HG03354 (cell line): ENCODE data around the gene SRSF6.
"Not testable (repeated sequence)": the region's sequence is repeated elsewhere in the genome, so short reads cannot be mapped to it uniquely, and the experiment has no call there.

Source experiments
- ATAC-seq: cut with Tn5 transposase; IDR thresholded peaks from one replicate; pipeline ENCODE4 v1.9.1; 2021; ENCODE audit warnings: mild to moderate bottlenecking; ENCODE audit not compliant: unreplicated experiment, poor library complexity, severe bottlenecking

Gene SRSF6

GRCh38 chr20:43448431-43448747 lies 9.3 kb upstream of the SRSF6 start:
- ATAC-seq, result not testable (repeated sequence)

DNA sequence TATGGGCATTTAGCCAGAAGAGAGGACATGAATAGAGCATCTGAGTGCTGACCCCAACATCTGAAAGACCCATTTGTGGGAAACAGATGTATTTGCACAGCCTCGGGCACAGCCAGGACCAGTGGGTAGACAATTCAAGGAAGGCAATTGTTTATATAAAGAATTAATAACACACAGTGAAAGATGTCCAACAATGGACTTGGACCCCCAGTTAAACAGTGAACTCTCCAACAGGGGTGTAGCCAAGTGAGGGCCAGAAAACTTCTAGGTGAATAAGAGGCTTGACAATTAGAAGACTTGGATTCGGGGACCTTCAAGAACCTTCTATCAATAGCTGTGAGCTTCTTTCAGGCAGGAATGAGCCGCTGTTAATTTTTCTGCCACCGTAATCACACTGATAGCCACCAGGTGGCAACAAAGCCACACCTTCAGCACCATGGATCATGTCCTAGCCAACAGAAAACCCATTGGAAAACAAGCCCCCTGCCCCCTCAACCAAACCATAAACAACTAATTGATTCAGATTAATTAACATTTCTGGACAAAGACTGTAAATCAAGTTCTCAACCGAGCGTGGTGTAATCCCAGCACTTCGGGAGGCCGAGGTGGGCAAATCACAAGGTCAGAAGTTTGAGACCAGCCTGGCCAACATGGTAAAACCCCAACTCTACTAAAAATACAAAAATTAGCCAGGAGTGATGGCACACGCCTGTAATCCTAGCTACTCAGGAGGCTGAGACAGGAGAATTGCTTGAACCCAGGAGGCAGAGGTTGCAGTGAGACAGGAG lies 8.8 kb upstream of the SRSF6 start:
- ATAC-seq, result peak; percentile 50

DNA sequence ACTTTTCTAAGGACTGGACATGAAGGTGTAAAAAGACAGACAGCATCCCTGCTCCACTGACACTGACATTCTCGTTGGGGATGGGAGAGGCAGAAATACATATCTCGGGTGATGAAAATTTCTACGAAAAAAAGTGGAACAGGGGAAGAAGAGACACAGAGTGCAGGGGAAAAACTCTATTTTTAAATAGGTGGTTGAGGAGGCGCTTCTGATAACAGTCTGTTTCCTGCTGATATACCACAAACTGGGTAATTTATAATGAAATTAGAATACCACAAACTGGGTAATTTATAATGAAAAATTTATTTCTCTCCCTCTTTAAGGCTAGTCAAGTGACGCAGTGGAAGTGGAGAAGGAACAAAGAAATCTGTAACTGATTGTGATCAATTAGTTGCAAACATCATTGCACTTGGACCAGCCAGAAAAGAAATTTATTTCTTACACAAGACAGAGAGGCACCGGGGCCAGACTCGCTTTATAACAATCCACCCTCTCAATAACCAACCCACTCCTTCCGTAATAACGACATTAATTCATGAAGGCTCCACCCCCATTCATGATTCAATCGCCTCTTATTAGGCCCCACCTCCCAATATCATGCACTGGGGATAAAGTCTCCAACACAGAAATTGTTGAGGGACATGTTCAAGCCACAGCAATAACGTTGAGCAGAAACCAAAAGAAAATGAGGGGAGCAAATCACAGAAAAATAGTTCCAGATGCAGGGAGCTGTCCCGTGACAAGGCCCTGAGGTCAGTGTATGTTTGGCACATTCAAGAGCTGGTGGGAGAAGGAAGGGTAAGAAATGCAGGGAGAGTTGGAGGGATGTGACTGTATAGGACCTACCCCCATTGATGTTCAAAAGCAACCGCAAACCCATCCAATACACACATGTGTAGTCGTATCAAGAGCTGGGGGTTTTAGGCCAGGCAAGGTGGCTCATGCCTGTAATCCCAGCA lies 6.6 kb upstream of the SRSF6 start:
- no peak for ATAC-seq

DNA sequence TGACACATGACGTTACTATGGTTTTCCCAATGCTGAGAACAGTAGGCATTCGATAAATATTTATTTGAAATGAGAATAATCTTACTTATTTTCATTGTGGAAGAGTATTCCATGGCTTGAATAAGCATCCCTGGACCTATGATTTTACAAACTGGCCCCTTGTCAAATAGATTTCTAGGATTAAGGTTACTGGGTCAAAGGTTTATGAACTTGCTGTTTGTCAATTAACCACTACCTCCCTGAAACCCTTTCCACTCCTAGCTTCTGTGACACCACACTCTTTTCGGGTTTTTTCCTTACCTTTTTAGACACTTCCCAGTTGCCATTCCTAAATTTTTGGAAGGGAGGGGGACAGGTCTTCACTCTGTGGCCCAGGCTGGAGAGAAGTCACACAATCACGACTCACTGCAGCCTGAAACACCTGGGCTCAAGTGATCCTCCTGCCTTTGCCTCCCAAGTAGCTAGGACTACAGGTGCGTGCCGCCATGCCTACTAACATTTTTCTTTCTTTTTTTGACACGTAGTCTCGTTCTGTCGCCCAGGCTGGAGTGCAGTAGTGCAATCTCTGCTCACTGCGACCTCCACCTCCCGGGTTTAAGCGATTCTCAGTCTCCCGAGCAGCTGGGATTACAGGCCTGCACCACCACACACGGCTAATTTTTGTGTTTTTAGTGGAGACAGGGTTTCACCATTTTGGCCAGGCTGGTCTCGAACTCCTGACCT lies 5.1 kb upstream of the SRSF6 start:
- no peak for ATAC-seq

DNA sequence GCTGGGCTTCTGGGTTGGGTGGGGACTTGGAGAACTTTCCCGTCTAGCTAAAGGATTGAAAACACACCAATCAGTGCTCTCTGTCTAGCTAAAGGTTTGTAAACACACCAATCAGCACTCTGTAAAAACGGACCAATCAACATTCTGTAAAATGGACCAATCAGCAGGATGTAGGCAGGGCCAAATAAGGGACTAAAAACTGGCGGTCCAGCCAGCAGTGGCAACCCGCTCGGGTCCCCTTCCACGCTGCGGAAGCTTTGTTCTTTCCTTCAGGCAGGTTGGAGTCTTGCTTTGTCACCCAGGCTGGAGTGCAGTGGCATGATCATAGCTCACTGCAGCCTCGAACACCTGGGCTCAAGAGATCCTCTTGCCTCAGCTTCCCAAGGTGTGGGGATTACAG lies 1.4 kb upstream of the SRSF6 start:
- not testable (repeated sequence) for ATAC-seq

- peak; percentile 91 for ATAC-seq
Observed at GRCh38 chr20:43456809-43457639, 672 bp upstream of the SRSF6 start.

DNA sequence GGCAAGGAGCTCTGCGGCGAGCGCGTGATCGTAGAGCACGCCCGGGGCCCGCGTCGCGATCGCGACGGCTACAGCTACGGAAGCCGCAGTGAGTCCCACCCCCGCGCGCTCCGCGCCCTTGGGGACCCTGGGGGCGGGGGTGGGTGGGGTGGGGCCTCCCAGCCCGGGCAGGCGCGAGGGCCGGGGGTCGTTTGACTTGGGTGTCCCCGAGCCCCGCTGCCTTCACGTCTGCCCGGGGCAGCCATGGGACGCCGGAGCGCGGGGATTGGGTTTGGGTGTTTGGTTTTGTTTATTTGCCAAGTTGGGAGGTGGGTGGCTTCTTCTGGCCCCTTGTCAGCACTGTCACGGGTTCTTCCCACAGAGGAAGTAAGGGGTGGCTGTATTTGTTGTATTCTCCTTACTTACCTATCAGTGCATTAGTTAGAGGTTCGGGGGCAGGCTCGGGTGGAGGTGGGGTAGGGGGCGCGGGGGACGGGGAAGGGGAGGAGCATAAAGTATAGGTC lies 777 bp downstream of the SRSF6 start:
- no peak for ATAC-seq

GRCh38 chr20:43459022-43459942 lies 1.6 kb downstream of the SRSF6 start:
- ATAC-seq, result no peak

- ATAC-seq, result no peak
Observed at GRCh38 chr20:43460172-43460829, 2.6 kb downstream of the SRSF6 start.

DNA sequence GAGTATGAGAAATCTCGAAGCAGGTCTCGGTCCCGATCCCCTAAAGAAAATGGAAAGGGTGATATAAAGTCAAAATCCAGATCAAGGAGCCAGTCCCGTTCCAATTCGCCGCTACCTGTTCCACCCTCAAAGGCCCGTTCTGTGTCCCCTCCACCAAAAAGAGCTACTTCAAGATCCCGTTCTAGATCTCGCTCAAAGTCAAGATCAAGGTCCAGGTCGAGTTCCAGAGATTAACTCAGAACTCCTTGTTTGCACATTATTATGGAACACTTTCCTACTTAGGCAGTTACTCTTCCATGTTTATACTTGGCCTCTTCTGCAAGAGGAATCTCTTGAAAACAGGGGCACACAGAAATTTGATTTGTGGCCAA lies 3.1 kb downstream of the SRSF6 start:
- no peak for ATAC-seq

GRCh38 chr20:43461894-43462659 lies 4.4 kb downstream of the SRSF6 start:
- ATAC-seq, result no peak

- ATAC-seq, result no peak
Observed at GRCh38 chr20:43462660-43463526, 5.2 kb downstream of the SRSF6 start.

- no peak for ATAC-seq
Observed at GRCh38 chr20:43463527-43464218, 6.0 kb downstream of the SRSF6 start.

DNA sequence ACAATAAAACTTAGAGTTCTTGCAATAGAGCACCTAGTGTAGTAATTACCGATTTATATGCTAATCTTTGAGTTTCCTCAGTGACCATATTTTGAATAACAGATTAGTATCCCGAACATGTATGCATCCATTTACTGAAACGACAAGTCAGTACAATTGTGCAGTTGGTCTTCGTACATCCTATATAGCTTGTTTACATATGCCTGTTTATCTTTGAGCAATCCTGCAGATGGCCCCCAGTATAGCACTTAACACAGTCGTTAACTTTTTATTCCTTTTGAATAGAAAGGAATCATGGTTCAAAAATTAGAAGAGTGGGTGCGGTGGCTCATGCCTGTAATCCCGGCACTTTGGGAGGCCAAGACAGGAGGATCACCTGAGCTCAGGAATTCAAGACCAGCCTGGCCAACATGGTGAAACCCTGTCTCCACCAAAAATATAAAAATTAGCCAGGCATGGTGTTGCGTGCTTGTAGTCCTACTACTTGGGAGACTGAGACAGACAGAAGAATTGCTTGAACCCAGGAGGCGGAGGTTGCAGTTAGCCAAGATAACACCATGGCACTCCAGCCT lies 6.6 kb downstream of the SRSF6 start:
- no peak for ATAC-seq

DNA sequence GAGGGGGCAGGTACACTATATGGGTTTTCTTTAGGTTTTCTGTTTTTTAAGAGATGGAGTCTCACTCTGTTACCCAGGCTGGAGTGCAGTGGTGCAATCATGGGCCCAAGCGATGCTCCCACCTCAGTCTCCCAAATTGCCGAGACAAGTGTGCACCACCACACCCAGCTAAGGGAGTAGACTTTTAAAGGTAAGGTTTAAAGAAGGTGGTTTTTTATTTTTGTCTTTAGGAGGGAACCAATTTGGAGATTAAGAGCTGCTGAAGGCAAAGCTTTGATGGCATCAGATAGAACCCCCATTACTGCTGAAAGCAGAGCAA lies 7.9 kb downstream of the SRSF6 start:
- ATAC-seq, result no peak

GRCh38 chr20:43467589-43467988 lies 9.9 kb downstream of the SRSF6 start:
- ATAC-seq, result no peak
